ENCODE data around the gene PLEKHG3.

The PLEKHG3 gene

GRCh38 chr14:64725261-64725815 is 21.1 kb downstream of the PLEKHG3 start:
- Histone ChIP-seq H3K4me3 (replicated peaks; ENCODE audit: low read depth, low read length) (no peak overlapping the region), H3K27me3 (replicated peaks; ENCODE audit: control insufficient read depth, insufficient read depth, low read length) (no peaks in the 10 kb centered on the region; the same call in 1 of the 2 replicates), H3K36me3 (ENCODE audit: control insufficient read depth, insufficient read depth, low read length) (no peaks in the 10 kb centered on the region)
- no peak for TF ChIP-seq CTCF (IDR thresholded peaks at IDR 0.05; ENCODE audit: insufficient read depth, low read length, poor library complexity, severe bottlenecking)
- DNase-seq (ENCODE audit: extremely low read depth, insufficient read length): no peak

DNA sequence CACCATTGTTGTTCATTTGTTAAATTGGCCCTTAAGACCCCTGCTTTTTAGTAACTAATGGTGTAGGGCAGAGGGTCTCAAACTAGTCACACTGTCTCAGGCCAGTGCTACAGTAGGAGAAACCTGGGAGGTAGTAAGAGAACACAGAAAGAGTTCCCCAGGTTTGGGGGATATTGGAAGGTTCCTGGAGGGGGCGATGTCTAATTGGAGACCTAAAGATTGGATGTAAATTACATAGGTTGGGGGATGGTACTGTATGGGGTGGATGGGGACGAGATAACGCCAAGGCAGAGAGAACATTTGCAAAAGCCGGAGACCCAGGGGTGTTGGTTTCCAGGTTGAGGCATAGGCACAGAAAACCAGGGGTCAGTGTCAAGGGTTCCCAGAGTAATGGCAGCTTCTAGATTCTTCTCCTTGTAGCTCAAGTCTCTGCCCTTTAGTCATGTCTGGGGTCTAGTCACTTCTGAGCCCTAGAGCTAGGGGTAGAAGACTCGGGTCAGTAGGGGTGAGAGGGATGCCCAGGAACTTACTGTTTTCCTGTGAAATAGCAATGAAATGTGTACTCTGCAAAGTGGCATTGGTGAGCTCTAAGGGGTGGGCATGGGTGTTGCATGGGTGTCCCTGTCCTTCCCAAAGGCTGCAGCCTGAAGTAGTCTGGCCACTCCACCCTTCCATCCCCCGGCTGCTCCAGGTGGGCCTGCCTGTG is 21.8 kb downstream of the PLEKHG3 start:
- Histone ChIP-seq H3K4me3 (replicated peaks; ENCODE audit: low read depth, low read length) (no peak overlapping the region), H3K27me3 (replicated peaks; ENCODE audit: control insufficient read depth, insufficient read depth, low read length) (no peaks in the 10 kb centered on the region; the same call in 1 of the 2 replicates), H3K36me3 (ENCODE audit: control insufficient read depth, insufficient read depth, low read length) (no peaks in the 10 kb centered on the region)
- no peak for TF ChIP-seq CTCF (IDR thresholded peaks at IDR 0.05; ENCODE audit: insufficient read depth, low read length, poor library complexity, severe bottlenecking)
- DNase-seq (ENCODE audit: extremely low read depth, insufficient read length): no peak

DNA sequence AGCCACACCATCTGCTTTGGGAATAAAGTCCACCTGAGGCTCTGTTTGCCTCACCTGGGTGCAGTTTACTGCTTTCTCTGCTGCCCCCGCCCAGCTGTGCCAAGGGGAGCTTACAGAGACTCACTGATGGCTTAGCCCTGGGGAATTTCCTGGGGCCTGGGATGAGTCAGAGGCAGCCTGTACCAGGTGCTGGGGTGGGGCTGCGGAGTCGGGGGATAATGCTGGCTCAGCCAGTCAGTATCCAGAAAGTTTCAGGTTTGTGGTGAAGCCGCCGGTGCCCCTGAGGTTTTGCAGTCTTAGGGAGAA is 22.3 kb downstream of the PLEKHG3 start:
- TF ChIP-seq CTCF (IDR thresholded peaks at IDR 0.05; ENCODE audit: insufficient read depth, low read length, poor library complexity, severe bottlenecking): no peak
- H3K36me3 ChIP-seq (ENCODE audit: control insufficient read depth, insufficient read depth, low read length): no peaks in the 10 kb centered on the region
- H3K27me3 ChIP-seq (replicated peaks; ENCODE audit: control insufficient read depth, insufficient read depth, low read length): no peaks in the 10 kb centered on the region
- H3K4me3 ChIP-seq (replicated peaks; ENCODE audit: low read depth, low read length): no peak overlapping the region
- DNase-seq (ENCODE audit: extremely low read depth, insufficient read length): no peak

DNA sequence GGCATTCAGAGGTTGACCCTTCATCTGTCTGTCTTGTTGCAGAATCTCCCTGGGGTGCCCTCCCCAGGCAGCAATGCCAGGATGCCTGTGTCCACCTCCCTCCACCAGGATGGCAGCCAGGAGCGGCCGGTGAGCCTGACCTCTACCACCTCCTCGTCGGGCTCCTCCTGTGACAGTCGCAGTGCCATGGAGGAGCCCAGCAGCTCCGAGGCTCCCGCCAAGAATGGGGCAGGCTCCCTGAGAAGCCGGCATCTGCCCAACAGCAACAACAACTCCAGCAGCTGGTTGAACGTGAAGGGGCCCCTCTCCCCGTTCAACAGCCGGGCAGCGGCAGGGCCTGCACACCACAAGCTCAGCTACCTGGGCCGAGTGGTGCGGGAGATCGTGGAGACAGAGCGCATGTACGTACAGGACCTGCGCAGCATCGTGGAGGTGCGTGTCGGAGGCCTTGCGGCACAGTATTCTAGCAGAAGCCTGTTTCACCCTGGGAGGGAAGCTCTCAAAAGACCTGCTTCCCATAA is 23.4 kb downstream of the PLEKHG3 start:
- no peak for TF ChIP-seq CTCF (IDR thresholded peaks at IDR 0.05; ENCODE audit: insufficient read depth, low read length, poor library complexity, severe bottlenecking)
- no peak overlapping the region for H3K4me3 ChIP-seq (replicated peaks; ENCODE audit: low read depth, low read length)
- H3K27me3 ChIP-seq (replicated peaks; ENCODE audit: control insufficient read depth, insufficient read depth, low read length): no peaks in the 10 kb centered on the region
- no peak for DNase-seq (ENCODE audit: extremely low read depth, insufficient read length)
- no peaks in the 10 kb centered on the region for H3K36me3 ChIP-seq (ENCODE audit: control insufficient read depth, insufficient read depth, low read length)

GRCh38 chr14:64728106-64728505 is 23.9 kb downstream of the PLEKHG3 start:
- Histone ChIP-seq H3K27me3 (replicated peaks; ENCODE audit: control insufficient read depth, insufficient read depth, low read length) (no peaks in the 10 kb centered on the region), H3K36me3 (ENCODE audit: control insufficient read depth, insufficient read depth, low read length) (no peaks in the 10 kb centered on the region), H3K4me3 (replicated peaks; ENCODE audit: low read depth, low read length) (no peak overlapping the region)
- TF ChIP-seq CTCF (IDR thresholded peaks at IDR 0.05; ENCODE audit: insufficient read depth, low read length, poor library complexity, severe bottlenecking): no peak
- DNase-seq (ENCODE audit: extremely low read depth, insufficient read length): no peak

Measured in GM06990 (cell line).